Activated naive CD4-positive, alpha-beta T cell treated with anti-CD3 and anti-CD28 coated beads, Interleukin-2, amount 10 ng/mL, durations not matched to agents 7 days and 5 days (primary cell): ENCODE results near the gene ALX4.

Experiments used
- CTCF ChIA-PET: fragments of 350-600 bp; sonication (Branson Sonifier 250); formaldehyde crosslinking; loops from one replicate; lab custom pipeline; 2021; ENCODE audit warnings: antibody characterized with exemption; lab: Charles Lee
- DNase-seq: peaks from one replicate; pipeline ENCODE4 v3.0.0-alpha.2; 2020
- H3K27ac Mint-ChIP-seq: one replicate; pipeline ENCODE4 v1.8.0; 2021; ENCODE audit warnings: mild to moderate bottlenecking, moderate library complexity, mixed read lengths
- H3K27me3 Mint-ChIP-seq: one replicate; pipeline ENCODE4 v1.8.0; 2021; ENCODE audit warnings: mild to moderate bottlenecking, mixed read lengths
- H3K36me3 Mint-ChIP-seq: one replicate; pipeline ENCODE4 v1.8.0; 2021; ENCODE audit warnings: mixed read lengths
- H3K4me1 Mint-ChIP-seq: one replicate; pipeline ENCODE4 v1.8.0; 2021; ENCODE audit warnings: mixed read lengths
- H3K4me3 Mint-ChIP-seq: one replicate; pipeline ENCODE4 v1.8.0; 2021; ENCODE audit warnings: mild to moderate bottlenecking, moderate library complexity, mixed read lengths
- H3K9me3 Mint-ChIP-seq: one replicate; pipeline ENCODE4 v1.8.0; 2021; ENCODE audit warnings: mixed read lengths

Gene ALX4

DNA sequence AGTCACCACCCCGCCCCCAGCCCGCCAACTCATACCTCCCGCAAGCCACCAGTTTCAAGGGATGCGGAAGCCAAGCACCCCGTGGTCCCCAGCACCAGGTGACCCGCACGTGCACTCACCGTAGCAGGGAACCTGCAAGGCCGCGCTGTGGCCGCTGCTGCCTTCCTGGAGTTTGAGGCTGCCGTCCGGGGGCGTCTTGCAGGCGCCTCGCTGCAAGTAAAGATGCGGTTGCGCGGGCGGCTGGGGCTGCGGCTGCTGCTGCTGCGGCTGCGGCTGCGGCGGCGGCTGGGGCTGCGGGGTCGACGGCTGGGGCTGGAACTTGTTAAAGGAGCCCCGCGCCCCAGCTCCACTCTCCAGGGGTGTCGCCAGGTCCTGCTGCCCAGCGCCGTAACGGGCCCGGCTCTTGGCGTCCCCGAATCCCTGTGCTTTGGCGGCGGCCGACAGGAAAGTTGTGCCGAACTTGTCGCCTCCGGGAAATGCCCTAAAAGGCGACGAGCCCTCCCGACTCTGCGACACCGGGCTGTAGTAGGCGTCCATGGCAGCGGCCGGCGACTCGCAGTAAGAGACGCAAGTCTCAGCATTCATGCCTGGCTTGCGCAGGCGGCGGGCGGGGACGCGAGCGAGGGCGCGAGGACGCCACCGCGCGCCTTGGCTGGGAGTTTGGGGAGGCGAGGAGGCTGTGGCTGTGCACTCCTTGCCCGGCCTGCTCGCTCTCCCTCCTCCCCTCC, at the start of gene ALX4:
Gene ALX4, minus strand, starts transcription at position 662 of the 728 bp plus-strand sequence. Its CDS starts 77 bp downstream, at position 585.
- Mint-ChIP-seq H3K4me1 (peaks cover 28% of the 10 kb centered on the region), H3K4me3 (peak within 1 kb of the TSS; percentile 28), H3K27me3 (peaks cover 100% of the 10 kb centered on the region), H3K27ac (peak within 1 kb of the TSS; percentile 28), H3K36me3 (peaks cover 1% of the 10 kb centered on the region), H3K9me3 (no peaks in the 10 kb centered on the region)
- peak; percentile 41 for DNase-seq
- CTCF ChIA-PET: no interaction called here

DNA sequence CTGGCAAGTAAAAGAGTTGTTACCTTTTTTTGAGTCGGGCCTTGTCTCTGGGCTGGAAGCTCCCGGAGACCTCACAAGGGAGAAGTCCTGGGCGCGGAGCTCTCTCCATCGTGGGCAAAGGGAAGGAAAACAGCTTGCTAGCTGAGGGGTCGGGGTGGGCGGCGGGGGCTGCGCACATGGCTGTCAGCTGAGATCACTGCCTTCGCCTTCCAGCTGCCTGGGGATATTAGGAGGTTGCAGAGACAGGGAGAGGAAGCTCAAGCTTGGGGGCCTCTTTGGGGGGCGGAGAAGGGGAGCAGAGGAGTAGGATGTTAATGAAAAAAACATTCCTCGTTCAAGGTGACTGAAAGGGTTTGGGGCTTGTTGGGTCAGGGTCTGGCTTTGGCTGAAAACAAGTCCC, 49.2 kb upstream of the ALX4 start:
- Mint-ChIP-seq H3K36me3 (no peaks in the 10 kb centered on the region), H3K4me3 (no peak overlapping the region), H3K4me1 (no peaks in the 10 kb centered on the region), H3K27me3 (peaks cover 37% of the 10 kb centered on the region), H3K27ac (no peak overlapping the region), H3K9me3 (no peaks in the 10 kb centered on the region)
- DNase-seq: no peak
- CTCF ChIA-PET: no interaction called here

DNA sequence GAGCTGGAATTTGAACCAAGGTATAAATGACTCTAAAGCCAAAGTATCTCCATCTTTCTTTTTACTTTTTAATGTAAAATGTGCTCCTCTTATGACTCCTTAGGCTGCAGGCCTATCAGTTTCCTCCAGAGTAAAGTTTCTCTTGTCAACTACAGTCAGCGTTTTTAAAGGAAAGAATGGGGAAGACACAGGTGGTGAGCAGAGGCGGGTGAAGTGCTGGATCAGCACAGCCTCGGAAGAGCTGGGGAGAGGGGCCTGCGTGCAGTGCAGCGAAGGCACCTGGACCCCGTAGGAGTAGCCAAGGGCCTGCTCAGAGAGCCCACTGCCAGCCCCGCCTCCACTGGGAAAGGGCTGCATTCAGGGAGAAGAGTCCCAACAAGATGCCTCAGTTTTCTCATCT, 48.8 kb upstream of the ALX4 start:
- Mint-ChIP-seq H3K9me3 (no peaks in the 10 kb centered on the region), H3K27ac (no peak overlapping the region), H3K36me3 (no peaks in the 10 kb centered on the region), H3K4me1 (no peaks in the 10 kb centered on the region), H3K27me3 (peaks cover 36% of the 10 kb centered on the region), H3K4me3 (no peak overlapping the region)
- CTCF ChIA-PET: no interaction called here
- no peak for DNase-seq

DNA sequence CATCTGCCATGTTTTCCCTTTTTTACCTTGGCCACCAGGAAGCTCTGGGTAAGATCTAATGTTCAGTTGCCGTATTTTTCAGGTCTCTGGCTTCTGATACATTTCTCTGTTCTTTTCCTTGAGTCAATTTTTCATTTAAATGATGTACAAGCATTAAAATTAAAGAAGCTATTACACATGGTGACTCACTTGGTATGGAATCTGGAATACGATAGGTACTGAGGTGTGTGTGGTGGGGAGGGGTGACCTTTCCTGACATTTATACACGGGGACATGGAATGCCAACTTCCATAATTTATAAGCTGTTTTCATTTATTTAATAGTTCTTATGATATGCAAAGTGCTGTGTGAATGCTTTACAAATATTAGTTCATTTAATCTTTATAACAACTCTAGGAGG, 47.8 kb upstream of the ALX4 start:
- Mint-ChIP-seq H3K4me1 (no peaks in the 10 kb centered on the region), H3K9me3 (no peaks in the 10 kb centered on the region), H3K27ac (no peak overlapping the region), H3K4me3 (no peak overlapping the region), H3K36me3 (no peaks in the 10 kb centered on the region), H3K27me3 (peaks cover 37% of the 10 kb centered on the region)
- CTCF ChIA-PET: no interaction called here
- DNase-seq: no peak

DNA sequence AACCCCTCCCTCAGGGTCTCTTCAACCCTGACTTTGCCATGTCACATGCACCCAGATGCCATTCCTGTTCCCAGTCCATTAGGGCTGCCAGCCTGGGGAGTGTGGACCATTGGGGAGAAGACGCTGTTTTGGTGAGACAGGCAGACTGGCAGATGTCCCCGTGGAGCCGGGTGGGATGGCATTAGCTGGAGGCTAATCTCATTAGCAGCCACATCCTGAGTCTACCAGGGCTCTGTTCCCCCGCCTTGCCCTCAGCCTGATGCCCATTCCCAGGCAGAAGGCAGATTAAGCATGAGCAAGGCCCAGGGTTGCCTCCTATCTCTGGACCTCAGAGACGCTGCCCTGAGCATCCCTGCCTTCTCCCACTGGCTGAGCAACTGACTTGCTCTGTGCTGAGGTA, 46.4 kb upstream of the ALX4 start:
- H3K36me3 Mint-ChIP-seq: no peaks in the 10 kb centered on the region
- peaks cover 29% of the 10 kb centered on the region for H3K27me3 Mint-ChIP-seq
- no peaks in the 10 kb centered on the region for H3K9me3 Mint-ChIP-seq
- CTCF ChIA-PET: no interaction called here
- H3K27ac Mint-ChIP-seq: no peak overlapping the region
- no peak overlapping the region for H3K4me3 Mint-ChIP-seq
- no peaks in the 10 kb centered on the region for H3K4me1 Mint-ChIP-seq
- DNase-seq: no peak

DNA sequence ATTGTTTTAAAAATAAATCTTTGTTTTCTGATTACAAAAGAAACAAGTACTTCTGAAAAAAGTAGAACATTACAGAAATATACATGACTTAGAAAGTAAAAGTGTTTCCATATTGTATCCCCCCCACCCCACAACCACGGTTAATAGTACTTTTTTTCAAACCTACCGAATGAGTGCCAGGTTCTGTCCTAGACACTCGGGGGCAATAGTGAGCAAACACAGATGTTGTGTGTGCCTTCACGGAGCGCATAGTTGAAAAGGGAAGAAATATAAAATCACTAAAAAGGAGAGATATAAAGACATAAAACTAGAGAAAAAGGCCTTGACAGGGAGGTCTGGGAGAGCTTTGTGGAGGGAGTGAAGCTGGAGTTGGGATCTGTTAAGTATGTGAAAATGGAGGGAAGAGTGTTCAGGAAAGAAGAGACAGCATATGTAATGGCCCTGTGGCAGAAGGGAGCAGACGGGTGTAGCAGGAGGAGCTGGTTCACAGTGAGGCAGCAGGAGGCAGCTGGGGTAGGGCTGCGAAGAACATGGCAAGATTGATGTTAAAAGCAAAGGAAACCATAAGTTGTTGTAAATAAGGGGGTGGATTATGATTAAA, 42.1 kb upstream of the ALX4 start:
- CTCF ChIA-PET: interaction anchor here (0.7 kb wide), 1 partner anchor 13 kb away, joined by 4 read pairs; no protein-coding TSS in a partner anchor
- no peak overlapping the region for H3K4me3 Mint-ChIP-seq

DNA sequence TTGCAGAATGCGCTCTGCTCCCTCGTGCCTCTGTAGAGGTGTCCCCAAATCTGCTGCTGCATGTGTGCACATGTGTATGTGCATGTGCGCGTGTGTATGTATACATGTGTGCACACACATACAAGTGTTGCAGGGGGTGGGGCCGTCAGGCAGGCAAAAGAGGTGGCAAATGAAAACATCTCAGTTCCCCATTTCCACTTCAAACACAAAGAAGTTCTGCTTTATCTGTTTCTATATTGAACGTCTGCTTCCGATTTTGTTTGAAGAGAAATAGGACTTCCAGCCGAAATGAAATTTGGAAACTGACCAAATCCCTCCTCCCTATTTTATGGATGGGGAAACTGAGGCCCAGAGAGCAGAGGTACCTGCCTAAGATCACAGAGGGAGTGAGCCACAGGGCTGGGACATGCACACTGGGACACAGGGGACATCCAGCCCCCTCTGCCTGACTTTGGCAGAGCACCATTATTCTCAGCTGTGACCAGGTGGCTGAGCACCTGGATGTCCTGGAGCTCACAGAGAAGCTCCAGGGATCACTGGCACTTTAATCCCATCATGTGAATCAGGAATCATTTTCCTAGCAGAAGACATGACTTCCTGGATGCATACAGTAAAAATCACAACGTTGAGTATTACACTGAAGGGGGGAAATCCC, 41.2 kb upstream of the ALX4 start:
- Mint-ChIP-seq H3K4me1 (no peaks in the 10 kb centered on the region), H3K4me3 (no peak overlapping the region), H3K27me3 (peaks cover 37% of the 10 kb centered on the region), H3K9me3 (no peaks in the 10 kb centered on the region), H3K36me3 (no peaks in the 10 kb centered on the region), H3K27ac (no peak overlapping the region)
- CTCF ChIA-PET: no interaction called here
- DNase-seq: no peak

More for the DNA sequence above, 42.1 kb upstream of the ALX4 start:
- no peaks in the 10 kb centered on the region for H3K9me3 Mint-ChIP-seq
- H3K27ac Mint-ChIP-seq: no peak overlapping the region
- H3K36me3 Mint-ChIP-seq: no peaks in the 10 kb centered on the region
- H3K27me3 Mint-ChIP-seq: peaks cover 30% of the 10 kb centered on the region
- H3K4me1 Mint-ChIP-seq: no peaks in the 10 kb centered on the region
- DNase-seq: no peak

DNA sequence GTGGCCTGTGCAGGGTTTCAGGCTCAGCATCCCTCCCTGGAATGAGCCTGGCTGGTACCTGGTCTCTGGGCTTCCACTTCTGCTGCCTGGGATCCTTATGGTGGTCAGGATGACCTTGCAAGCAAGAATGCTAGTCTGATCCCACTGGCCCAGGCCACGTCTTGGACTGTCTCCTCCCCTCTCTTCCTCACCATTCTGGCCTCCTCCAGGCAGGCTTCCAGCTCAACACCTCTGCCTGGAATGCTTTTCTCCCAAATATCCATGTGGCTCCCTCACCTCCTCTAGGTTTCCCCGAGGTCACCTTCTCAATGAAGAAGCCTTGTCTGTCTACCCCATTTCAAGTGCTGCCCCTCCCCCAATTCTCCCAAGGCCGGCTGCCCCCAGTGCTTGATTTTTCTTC, 39.4 kb upstream of the ALX4 start:
- DNase-seq: no peak
- Mint-ChIP-seq H3K27me3 (peaks cover 46% of the 10 kb centered on the region), H3K36me3 (no peaks in the 10 kb centered on the region), H3K9me3 (no peaks in the 10 kb centered on the region), H3K27ac (no peak overlapping the region), H3K4me1 (no peaks in the 10 kb centered on the region), H3K4me3 (no peak overlapping the region)
- CTCF ChIA-PET: no interaction called here

DNA sequence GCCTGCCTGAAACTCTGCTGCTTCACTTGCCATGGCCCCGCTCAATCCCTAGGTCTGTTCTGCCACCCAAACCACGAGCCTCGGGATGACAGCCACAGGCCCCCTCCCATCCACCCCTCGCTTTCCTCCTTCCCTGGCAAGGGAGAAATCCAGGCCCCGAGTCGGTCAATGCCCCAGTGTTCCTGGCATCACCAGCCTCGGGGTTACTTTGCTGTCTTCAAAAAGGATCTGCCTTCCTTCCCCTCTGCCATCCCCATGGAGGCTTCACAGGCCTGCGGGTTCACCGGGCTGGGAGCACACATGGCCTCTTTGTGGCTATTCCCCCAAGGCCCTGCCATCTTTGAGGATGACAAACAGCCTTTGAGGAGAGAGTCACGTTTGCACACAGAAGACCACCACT, 38.8 kb upstream of the ALX4 start:
- no peak for DNase-seq
- Mint-ChIP-seq H3K36me3 (no peaks in the 10 kb centered on the region), H3K27ac (no peak overlapping the region), H3K4me1 (no peaks in the 10 kb centered on the region), H3K4me3 (no peak overlapping the region), H3K27me3 (peaks cover 46% of the 10 kb centered on the region), H3K9me3 (no peaks in the 10 kb centered on the region)
- CTCF ChIA-PET: no interaction called here

DNA sequence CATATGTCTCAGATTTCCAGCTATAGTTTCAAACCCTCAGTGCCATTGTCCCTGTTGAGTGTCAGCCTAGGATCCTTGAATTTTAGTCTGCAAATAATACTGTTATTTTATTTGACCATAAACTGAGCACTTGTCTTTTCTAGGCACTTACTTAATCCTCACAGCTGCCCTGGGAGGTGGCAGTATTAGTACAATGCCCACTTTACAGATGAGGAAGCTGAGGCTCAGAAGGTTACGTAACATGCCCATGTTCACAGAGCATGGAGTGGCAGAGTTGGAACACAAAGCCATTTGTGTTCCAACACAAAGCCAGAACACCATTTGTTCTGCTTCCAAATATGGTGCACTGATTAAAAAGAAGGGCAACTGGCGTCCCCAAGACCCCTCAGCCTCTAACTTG, 38.2 kb upstream of the ALX4 start:
- H3K27ac Mint-ChIP-seq: no peak overlapping the region
- CTCF ChIA-PET: no interaction called here
- H3K27me3 Mint-ChIP-seq: peaks cover 49% of the 10 kb centered on the region
- DNase-seq: no peak
- H3K9me3 Mint-ChIP-seq: no peaks in the 10 kb centered on the region
- H3K36me3 Mint-ChIP-seq: no peaks in the 10 kb centered on the region
- H3K4me1 Mint-ChIP-seq: no peaks in the 10 kb centered on the region
- H3K4me3 Mint-ChIP-seq: no peak overlapping the region

DNA sequence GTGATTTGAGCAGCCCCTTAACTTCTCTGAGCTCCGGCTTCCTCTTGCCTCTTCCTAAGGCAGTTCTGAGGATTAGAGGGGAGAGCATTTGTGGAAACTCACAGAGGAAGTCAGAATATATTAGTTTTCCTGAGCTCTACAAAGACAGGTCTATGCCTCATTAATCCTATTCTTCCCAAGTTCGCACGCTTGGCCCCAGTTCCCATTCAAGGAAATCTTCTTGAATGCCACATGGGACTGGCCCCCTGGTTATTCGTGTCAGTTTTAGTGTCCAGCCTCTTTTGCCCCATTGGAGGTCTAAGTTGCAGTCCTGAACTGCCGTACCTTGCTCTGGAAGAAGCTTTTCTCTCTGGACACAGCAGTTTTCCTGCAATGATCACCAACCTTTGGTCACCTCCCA, 37.6 kb upstream of the ALX4 start:
- Mint-ChIP-seq H3K27ac (no peak overlapping the region), H3K4me3 (no peak overlapping the region), H3K27me3 (peaks cover 47% of the 10 kb centered on the region), H3K4me1 (no peaks in the 10 kb centered on the region), H3K9me3 (no peaks in the 10 kb centered on the region), H3K36me3 (no peaks in the 10 kb centered on the region)
- no peak for DNase-seq
- CTCF ChIA-PET: interaction anchor here (1.5 kb wide), 1 partner anchor 62 kb away, joined by 4 read pairs; no protein-coding TSS in a partner anchor

DNA sequence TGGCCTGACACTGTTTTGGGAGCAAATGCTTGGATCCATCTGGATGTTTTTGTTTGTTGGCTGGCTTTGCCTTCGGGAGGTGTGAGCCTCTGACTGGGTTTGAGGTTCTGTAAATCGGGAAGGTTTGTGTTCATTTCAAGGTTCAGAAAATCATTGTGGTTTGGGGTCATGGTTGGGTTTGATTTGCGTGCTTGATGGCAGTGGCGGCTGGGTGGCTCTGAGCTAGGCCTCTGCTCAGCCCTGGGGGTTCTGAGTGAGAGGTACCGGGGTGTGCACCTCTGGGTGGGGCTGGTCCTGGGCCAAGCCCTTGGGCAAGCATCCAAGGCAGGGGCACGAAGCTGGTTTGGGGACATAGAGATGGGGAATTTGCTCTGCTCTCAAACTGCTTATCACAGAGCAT, 37.0 kb upstream of the ALX4 start:
- H3K27ac Mint-ChIP-seq: no peak overlapping the region
- H3K4me1 Mint-ChIP-seq: no peaks in the 10 kb centered on the region
- CTCF ChIA-PET: interaction anchor here (1.5 kb wide), 1 partner anchor 61 kb away, joined by 4 read pairs; no protein-coding TSS in a partner anchor

DNA sequence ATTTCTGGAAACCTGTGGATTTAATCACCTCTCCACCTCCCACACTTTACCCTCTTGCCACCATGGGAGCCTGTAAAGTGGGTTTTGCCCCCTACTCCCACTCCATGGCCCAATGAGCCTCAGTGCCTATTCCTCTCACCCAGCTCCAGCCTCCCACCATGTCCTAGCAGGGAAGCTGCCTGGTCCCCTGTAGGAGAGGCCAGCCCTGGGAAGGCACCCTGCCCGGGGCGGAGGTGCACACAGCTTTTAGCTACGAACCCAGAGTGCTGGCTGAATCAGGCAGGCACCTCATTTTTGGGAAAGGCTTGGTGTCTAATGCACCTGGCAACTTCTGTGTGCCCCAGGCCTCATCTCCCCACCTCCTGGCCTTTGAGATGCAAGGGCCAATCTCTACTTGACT, 35.8 kb upstream of the ALX4 start:
- no peak overlapping the region for H3K27ac Mint-ChIP-seq
- H3K4me1 Mint-ChIP-seq: no peaks in the 10 kb centered on the region
- H3K9me3 Mint-ChIP-seq: no peaks in the 10 kb centered on the region
- CTCF ChIA-PET: no interaction called here
- no peak for DNase-seq
- H3K36me3 Mint-ChIP-seq: no peaks in the 10 kb centered on the region
- peaks cover 44% of the 10 kb centered on the region for H3K27me3 Mint-ChIP-seq
- no peak overlapping the region for H3K4me3 Mint-ChIP-seq

More for the DNA sequence above, 37.0 kb upstream of the ALX4 start:
- no peak for DNase-seq
- peaks cover 46% of the 10 kb centered on the region for H3K27me3 Mint-ChIP-seq
- H3K36me3 Mint-ChIP-seq: no peaks in the 10 kb centered on the region
- no peak overlapping the region for H3K4me3 Mint-ChIP-seq
- H3K9me3 Mint-ChIP-seq: no peaks in the 10 kb centered on the region

DNA sequence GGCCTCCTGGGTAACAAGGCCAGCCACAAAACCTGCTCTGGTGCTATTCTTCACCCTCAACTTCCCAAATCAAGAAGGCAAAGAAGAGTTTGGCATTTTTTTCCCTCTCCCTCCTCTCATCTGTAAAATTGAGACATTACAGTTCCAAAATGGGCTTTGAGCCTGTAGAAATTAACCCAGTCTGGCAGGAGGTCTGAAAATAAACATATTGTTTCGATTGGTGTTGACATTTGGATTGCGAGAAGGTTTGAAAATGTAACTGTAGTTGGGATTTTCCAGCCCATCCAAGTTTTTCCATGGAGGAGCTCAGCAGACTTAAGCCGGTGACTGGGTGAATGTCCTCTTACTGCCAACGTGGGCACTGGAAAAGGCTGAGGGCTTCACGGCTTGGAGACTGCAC, 35.0 kb upstream of the ALX4 start:
- no peak overlapping the region for H3K4me3 Mint-ChIP-seq
- no peak for DNase-seq
- H3K27ac Mint-ChIP-seq: no peak overlapping the region
- H3K4me1 Mint-ChIP-seq: no peaks in the 10 kb centered on the region
- no peaks in the 10 kb centered on the region for H3K9me3 Mint-ChIP-seq
- CTCF ChIA-PET: no interaction called here
- no peaks in the 10 kb centered on the region for H3K36me3 Mint-ChIP-seq
- H3K27me3 Mint-ChIP-seq: peaks cover 47% of the 10 kb centered on the region

DNA sequence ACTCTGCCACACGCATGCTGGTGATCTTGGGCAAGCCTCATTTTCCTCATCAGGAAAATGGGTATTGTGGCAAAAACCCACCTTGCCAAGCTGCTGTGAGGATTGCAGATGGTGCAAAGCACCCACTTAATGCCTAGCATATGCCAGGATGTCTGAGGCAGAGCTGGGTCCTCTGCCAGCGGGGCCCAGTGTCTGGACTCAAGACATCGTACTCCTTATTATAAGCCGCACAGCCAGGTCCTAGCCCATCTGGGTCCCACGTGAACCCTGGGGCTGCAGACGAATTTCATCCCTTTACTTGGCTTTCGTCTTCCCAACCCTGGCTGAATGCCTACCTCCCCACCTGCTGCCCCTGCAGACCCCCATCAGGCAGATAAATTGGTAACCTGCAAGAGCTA, 34.5 kb upstream of the ALX4 start:
- no peak overlapping the region for H3K27ac Mint-ChIP-seq
- H3K27me3 Mint-ChIP-seq: peaks cover 50% of the 10 kb centered on the region
- no peaks in the 10 kb centered on the region for H3K36me3 Mint-ChIP-seq
- no peak overlapping the region for H3K4me3 Mint-ChIP-seq
- CTCF ChIA-PET: no interaction called here
- H3K4me1 Mint-ChIP-seq: no peaks in the 10 kb centered on the region
- DNase-seq: no peak
- H3K9me3 Mint-ChIP-seq: no peaks in the 10 kb centered on the region
